HG03439 (cell line): Measurements from ENCODE around the gene MTMR12.
A peak's percentile ranks its signal among the peaks of the same experiment; 100 is the strongest.

Experiments
- ATAC-seq: cut with Tn5 transposase; IDR thresholded peaks from one replicate; pipeline ENCODE4 v1.9.1; 2021; ENCODE audit warnings: mild to moderate bottlenecking, moderate library complexity; ENCODE audit not compliant: unreplicated experiment

MTMR12 gene

DNA sequence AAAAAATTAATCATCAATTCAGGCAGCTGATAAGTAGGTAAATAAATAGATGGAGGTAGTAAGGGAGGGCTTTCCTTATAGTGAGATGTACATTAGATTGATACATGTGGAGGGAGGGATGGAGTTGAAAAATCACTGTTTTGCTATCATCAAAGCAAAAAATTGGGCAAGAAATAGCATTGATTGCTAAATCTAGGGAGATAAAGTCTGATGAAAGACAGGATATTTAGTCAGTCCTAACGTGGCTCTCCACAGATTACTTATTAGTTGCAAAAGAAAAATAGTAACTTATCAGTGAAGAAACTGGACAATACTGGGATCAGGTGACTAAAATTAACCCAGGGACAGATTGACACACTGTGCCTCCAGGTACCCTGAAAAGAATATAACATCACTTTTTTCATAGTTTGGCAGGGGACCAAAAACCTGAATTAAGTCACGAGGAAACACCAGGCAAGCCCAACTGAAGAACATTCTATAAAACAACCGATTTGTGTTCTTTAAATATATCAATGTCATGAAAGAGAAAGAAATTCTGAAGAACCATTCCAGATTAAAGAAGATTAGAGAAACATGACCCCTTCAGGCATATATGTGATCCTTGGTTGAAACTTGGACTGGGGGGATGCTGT lies 111.5 kb downstream of the MTMR12 start:
- ATAC-seq, result no peak

- ATAC-seq, result no peak
Measured at GRCh38 chr5:32197032-32197431, 115.7 kb downstream of the MTMR12 start.

DNA sequence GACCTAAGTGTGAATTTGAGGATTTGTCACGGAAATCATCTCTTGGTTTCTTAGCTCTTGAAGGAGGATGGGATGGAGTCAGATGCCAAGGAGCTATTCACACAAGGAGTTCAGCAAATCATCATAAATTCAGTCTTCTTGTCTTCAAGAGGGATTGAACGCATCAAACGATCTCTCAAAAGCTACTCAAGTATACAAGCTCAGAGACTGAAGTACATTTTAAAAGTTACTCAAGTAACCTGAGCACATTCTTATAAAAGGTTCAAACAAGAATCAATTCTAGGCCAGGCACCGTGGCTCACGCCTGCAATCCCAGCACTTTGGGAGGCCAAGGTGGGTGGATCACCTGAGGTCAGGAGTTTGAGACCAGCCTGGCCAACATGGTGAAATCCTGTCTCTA lies 117.5 kb downstream of the MTMR12 start:
- no peak for ATAC-seq

GRCh38 chr5:32193591-32193990 lies 119.1 kb downstream of the MTMR12 start:
- no peak for ATAC-seq

DNA sequence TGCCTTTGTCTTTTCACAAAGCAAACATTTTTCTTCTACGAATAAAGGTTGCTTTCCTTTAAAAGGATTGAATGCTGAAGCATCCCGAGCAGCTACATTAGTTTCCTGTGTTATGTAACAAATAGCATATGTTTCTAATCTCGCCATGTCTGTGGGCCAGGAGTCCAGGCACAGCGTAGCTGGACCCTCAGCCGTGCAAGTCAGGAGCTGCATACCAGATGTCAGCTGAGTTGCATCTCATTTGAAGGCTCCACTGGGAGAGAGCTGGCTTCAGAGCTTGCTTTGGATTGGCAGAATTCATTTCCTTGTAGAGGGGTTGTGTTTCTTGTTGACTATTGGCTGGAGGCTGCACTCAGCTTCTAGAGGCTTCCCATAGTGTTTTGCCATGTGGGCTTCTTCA lies 122.6 kb downstream of the MTMR12 start:
- ATAC-seq, result no peak

GRCh38 chr5:32187675-32188074 lies 125.1 kb downstream of the MTMR12 start:
- no peak for ATAC-seq

DNA sequence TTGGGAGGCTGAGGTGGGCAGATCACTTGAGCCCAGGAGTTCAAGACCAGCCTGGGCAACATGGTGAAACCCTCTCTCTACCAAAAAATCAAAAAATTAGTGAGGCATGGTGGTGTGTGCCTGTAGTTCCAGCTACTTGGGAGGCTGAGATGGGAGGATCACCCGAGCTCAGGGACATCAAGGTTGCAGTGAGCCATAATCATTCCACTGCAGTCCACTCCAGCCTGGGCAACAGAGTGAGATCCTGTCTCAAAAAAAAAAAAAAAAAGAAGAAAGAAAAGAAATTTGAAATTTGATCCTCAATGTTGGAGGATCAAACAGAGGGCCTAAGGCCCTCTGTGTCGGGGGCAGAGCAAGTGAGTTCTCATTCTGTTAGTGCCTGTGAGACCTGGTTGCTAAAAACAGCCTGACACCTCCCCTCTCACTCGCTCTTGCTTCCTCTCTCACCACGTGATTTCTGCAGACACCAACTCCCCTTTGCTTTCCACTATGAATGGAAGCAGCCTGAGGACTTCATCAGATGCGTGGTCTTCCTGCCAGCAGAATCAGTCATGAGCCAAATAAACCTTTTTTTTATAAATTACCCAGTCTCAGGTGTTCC lies 130.2 kb downstream of the MTMR12 start:
- peak; percentile 80 for ATAC-seq
